Stimulated activated CD4-positive, alpha-beta T cell treated with anti-CD3 and anti-CD28 coated beads, Interleukin-2, amount 100 ng/mL, for 48 hours (primary cell): ENCODE data around the gene ARL4D.

ENCODE experiments used
- DNase-seq, 2 donors: peaks; one replicate each; pipeline ENCODE4 v3.0.0-alpha.2; 2020

Gene ARL4D

DNA sequence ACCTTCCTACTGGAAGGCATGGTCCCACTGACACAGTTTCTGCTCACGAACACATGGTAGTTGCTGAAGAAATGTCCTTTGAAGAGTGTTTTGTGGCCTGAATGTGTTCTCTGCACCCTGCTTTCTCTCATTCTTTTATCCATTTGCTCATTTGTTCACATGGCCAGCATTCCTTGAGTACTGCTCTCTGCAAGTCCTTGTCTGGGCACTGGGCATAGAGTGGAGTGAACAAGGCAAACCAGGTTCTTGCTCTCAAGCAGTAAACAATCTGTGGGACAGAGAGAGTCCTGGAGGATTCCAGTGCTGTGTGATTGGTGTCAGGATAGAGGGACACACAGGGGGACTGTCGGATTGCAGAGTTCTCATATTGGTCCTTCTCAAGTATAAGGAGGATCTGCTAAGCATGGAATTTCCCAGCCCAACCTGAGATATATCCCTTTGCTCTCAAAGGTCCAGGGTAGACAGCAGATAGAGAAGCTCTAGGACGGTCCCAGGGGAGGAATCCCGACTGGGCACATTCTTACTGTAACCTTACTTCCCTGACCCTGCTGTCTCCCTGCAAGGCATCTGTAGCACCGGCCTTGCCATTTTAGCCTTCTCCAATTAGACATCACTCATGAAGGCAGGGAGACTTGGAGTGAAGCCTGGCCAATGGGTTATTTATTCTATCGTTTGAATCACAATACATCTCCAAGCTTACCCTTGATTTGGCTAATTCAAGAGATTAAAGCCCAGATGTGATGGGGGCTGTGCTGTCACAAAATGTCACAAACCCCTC is 32.3 kb downstream of the ARL4D start:
- no peak for DNase-seq

DNA sequence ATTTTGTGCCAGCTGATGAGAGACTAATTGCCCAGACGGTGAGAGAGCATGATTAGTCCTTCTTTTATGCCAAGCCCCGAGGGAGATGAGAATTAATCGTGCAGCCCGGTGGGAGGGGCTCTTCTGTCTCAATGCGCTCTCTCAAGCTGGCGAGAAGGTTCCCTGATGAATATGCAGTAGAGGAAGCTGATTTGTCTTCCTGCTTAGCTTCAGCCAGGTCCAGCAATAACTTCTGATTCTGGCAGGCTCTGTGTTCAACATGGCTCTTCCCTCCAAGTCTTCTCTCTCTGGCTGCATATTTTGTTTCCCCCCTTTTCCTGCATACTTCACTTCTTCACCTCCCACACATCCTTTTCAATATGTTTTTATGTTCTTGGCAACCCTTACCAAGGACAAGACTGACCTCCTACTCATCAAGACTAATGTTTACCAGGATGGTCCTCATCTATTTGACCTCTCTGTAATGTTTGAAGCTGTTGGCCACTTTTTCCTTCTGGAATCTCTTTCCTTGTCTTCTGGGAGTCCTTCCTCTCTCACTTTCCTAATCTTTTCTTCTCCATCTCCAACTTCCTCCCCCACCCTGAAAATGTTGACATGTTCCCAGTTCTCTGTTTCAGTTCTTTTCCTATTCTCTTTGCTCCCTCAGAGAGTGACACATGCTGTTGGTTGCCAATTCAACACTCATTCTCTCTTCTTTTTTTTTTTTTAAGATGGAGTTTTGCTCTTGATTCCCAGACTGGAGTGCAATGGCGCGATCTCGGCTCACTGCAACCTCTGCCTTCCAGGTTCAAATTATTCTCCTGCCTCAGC is 33.1 kb downstream of the ARL4D start:
- no peak for DNase-seq

DNA sequence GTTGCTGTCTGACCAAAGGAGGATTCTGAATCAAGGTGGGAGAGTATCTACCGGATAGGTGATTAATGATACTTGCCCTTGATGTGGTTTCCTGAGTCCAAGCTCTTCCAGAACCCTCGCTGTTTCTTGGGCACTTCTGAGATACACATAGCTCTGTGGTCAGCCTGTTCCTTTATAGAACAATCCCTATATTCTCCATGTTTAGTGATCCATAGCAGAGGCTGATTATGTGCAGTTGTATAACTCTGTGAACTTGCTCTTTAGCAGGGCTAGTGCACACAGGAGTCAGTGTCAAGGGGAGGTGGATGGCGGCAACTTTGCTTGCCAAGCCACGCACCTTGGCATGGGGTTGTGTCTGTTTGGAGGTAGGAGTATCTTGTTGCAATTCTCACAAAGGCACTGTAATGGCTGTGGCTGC is 36.1 kb downstream of the ARL4D start:
- DNase-seq = no peak

DNA sequence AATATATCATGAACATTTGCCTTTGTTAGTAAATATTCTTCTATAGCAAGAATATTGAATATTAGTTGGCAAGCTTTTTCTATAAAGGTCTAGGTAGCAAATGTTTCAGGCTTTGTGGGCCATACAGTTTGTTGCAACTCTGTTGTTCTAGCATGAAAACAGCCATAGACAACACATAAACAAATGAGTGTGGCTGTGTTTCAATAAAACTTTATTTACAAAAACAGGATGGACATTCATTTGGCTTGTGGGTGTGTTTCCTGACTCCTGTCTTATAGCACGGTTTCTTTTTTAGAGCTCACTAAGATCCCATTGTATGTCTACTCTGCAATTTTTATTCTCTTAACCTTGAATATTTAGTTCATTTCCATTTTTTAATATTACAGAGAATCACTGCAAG is 39.0 kb downstream of the ARL4D start:
- no peak for DNase-seq

DNA sequence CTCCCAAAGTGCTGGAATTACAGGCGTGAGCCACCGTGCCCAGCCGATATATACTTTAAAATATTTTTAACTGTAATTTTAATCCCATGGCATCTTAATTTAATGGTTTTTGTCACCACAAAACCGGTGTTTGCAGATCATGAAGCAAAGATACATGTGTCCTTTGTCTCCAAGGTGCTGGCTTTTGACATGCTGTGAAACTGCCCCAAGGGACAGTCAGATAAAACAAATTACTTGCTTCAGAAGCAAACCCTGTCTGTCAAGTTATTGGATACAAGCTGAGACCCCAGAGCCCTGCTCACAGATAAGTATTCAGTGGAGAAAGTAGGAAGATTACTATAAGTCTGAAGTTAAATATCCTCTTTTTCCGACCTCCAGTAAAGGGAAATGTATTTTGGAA is 39.8 kb downstream of the ARL4D start:
- no peak for DNase-seq

DNA sequence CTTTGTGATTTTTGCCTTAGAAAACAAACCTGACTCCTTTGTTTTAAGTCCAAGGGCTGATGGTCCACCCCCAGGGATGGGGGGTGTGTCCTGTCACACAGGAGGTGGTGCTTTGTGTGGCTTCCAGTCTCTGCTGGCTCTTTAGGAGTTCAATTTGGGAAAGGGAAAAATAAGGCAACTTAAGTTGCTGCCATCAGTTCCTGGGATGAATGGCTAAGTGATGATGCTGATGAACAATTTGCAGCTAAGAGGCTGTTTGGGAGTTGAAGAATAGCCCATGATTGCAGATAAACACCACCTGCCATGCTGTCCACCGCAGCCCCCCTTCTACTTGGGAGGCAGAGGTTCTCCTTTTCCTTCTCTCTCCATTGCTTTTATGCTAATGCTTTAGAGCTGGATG is 40.2 kb downstream of the ARL4D start:
- no peak for DNase-seq

DNA sequence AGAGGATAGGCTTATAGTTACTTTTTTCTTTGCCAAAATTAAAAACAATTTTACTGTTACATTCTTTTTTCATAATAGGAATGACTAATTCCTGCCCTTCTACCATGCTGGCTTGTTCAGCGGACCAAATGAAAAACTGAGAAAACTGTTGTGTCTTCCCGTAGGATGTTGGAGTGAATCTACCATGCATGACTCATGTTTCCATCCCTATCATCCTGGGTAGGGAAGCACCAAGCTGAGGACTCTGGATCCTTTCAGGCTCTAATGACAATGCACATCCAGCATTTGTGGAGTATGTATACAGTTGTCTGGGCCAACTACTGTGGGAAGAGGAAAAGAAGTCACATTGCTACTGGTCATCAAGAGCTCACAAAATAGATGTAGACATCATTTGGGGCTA is 43.9 kb downstream of the ARL4D start:
- no peak for DNase-seq

DNA sequence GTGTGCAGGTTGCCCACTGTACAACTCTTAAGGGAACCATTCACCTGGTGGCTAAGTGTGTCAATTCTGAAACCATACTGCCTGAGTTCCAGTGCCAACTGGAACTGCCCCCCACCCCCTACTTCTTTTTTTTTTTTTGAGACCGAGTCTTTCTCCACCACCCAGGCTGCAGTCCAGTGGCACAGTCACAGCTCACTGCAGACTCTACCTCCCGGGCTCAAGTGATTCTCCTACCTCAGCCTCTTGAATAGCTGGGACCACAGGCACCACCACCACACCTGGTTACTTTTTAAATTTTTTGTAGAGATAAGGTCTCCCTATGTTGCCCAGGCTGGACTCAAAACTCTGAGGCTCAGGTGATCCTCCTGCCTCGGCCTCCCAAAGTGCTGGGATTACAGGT is 44.6 kb downstream of the ARL4D start:
- DNase-seq = no peak

DNA sequence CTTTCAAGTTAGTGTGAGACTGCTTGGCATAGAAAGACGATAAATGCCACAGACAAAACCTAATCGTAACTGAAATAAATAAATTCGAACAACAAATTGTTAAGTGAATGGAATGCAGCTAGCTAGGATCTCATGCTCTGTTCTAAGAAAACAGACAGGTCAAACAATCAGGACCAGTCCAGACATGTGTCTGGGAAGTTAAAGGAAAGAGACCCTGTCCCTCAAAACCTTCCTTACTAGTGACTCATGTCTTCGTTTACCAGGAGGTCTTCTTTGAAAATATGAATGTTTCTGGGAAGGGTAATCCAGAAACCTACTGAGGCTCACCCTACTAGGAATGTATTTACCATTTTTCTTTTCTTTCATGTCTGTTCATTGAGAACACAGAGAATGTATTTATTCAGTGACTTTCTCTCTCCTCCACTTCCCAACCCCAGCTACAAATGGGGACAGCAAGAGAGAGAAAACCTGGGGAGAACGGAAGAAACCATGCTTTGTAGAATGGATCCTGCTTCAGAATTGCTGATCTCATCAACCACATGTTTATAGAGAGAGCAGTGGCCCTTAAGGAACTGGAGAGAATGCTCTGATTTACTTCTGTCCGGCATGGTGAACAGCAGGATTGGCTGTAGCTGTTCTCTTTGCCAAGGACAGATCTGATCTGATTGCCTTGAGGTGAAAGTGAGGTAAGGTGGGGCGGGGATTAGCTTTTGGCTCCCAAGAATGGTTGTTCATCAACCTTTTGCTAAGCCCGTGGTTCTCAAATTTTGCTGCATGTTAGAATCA is 45.6 kb downstream of the ARL4D start:
- no peak for DNase-seq

DNA sequence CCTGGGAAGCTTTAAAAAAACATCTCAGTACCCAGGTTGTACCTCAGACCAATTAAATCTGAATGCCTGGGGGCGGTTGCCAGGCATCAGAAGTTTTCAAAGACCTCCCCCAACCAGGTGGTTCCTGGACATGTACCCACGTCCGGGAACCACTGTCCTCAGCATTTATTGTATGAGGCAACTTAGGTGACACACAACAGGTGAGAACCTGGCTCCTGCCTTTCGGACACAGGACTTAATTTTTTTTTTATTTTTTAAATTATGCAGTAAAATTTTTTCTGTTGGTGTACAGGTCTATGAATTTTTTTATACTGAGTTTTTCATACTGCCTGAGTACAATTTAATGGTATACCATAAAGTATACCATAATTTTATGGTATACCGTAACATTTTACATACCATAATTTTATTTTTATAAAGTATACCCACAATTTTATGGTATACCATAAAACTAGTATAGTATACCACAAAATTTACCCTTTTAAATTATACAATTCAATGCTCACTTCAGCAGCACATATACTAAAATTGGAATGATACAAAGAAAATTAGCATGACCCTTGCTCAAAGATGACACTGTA is 46.3 kb downstream of the ARL4D start:
- no peak for DNase-seq

DNA sequence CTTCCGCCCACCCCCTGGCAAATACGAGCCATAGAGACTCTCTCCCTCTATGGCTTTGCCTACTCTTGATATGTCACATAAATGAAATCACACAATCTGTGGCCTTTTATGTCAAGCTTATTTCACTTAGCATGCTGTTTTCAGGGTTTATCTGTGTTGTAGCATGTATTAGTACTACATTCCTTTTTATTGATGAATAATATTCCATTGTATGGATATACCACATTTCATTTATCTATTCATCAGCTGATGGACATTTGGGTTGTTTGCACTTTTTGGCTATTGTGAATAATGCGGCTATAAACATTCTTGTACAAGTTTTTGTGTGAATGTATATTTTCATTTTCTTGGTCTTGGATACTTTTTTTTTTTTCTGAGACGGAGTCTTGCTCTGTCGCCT is 48.0 kb downstream of the ARL4D start:
- DNase-seq = no peak

DNA sequence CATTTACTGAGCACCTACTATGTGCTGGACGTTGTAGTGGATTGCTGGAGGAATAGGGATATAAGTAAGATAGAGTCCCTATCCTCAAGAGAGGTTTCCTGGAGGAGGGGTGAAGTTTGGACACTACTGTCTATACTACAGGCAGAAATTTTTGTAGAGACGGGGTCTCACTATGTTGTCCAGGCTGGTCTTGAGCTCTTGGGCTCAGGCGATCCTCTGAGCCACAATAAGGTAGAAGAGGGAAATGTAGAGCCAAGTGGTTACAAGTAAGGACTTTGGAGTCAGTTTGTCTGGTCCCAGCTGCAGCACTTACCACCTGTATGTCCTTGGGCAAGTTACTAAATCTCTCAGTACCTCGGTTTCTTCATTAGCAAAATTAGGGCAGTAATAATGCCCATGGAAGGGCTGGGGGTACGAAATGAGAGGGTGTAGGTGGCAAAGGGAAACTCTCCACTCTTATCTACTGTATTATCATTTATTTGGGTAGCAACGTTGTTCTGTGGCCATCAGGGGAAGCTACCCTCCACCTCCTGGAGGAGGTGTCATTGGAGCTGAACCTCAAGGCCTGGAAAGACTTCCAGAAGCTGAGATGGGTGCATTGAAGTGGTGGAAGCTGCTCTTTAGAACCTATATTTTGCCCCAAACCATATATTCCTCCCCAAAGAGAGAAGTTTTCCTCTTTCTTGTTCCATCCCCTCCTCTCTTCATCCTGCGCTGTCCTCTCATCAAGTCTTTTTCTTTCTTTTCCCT is 50.1 kb downstream of the ARL4D start:
- DNase-seq = no peak

DNA sequence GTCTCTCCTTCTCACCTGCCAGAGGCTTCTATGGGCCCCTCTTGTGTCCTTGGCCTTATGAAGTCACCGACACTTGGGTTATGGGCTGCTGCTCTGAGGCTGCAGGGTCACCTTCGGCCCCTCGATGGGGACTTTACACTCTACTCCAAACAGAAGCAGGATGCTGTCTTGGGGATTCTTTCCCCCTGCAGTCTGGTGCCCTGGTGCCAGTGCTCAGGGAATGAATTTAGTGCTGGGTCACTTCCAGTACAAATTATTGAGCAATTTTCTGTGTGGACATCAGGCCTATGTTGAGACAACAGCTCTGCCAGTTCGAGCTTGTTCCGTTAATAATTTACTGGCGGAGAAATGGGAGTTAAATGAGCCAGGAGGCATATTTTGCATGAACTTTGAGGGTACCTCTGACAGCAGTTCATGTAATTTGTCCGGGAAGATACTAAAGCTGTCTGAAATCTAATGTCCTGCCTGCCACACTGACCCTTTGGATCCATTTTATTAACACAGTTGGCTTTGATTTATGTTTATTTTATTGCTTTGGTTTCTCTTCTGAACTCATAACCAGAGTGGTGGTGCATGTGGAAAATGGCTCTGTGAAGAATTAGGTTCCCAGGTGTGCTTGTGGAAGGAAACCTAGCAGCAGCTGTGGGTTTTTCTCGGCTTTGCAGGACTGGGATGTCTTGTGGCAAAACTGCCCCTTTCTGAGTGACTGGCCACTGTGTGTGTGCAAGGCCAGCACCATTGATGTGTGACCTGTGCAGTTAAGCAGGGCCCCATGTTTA is 50.9 kb downstream of the ARL4D start:
- no peak for DNase-seq
